GM12872 (cell line): Measurements from ENCODE around the gene TSPAN16.

Source experiments
- CTCF ChIP-seq: IDR thresholded peaks from 3 replicates; pipeline ENCODE4 v1.5.1; 2011; ENCODE audit warnings: low read depth, mild to moderate bottlenecking, low read length, moderate library complexity; ENCODE audit not compliant: insufficient read depth

Gene TSPAN16

GRCh38 chr19:11356676-11357550 is 61.0 kb downstream of the TSPAN16 start:
- no peak for TF ChIP-seq CTCF

GRCh38 chr19:11359421-11359820 is 63.5 kb downstream of the TSPAN16 start:
- no peak for TF ChIP-seq CTCF

DNA sequence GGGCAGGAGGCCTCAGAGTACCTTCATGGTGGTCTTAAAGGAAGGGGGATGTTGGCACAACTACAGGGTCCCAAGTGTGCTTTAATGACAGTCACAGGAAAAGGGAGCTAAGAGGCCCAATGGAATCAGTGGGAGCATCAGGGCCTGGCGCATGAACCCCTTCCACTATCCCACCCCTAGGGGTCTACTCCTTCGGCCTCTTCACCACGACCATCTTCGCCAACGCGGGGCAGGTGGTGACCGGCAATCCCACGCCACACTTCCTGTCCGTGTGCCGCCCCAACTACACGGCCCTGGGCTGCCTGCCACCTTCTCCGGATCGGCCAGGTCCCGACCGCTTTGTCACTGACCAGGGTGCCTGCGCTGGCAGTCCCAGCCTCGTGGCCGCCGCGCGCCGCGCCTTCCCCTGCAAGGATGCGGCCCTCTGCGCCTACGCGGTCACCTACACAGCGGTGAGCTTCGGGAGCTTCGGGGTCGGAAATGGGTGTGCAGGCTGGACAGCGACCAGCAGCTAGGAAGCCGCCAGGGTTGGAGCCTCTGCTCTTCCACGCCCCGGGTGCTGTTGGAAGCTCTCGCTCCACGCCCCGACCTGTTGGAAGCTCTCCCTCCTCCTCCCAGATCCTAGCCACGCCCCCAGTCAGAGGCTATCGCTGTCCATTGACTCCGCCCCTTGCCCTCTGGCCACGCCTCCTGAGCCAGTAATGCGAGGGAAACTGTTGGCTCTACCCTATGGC is 65.2 kb downstream of the TSPAN16 start:
- no peak for TF ChIP-seq CTCF

- no peak for TF ChIP-seq CTCF
These were observed 66.1 kb downstream of the TSPAN16 start for GRCh38 chr19:11361771-11362731.

- no peak for TF ChIP-seq CTCF
These were observed 67.9 kb downstream of the TSPAN16 start for GRCh38 chr19:11363881-11364280.

DNA sequence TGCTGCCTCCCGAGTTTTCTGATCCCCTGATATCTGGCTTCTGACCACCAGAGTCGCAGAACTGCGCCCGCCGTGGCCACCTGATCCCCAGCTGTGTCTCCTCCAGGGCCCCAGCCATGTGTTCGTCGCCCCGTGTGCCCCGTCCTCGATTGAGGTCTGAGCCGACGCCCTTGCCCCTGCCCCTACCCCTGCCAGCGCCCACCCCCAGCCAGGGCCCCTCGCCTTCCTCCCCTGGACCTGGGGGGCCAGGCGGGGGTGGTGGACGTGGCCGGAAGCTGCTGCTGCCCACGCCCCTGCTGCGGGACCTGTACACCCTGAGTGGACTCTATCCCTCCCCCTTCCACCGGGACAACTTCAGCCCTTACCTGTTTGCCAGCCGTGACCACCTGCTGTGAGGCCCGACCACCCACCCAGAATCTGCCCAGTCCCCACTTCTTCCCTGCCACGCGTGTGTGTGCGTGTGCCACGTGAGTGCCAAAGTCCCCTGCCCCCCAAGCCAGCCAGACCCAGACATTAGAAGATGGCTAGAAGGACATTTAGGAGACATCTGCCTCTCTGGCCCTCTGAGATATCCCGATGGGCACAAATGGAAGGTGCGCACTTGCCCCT is 68.4 kb downstream of the TSPAN16 start:
- TF ChIP-seq CTCF, result no peak
